Measurements from ENCODE around the gene JADE2. TPM values are rescaled to one million over a fixed set of nuclear protein-coding genes. Genes with fewer than 3 reads are reported as not detected.

JADE2 gene
- total RNA-seq, 2 experiments from 2014 or later = 32.3 to 67.0 TPM

DNA sequence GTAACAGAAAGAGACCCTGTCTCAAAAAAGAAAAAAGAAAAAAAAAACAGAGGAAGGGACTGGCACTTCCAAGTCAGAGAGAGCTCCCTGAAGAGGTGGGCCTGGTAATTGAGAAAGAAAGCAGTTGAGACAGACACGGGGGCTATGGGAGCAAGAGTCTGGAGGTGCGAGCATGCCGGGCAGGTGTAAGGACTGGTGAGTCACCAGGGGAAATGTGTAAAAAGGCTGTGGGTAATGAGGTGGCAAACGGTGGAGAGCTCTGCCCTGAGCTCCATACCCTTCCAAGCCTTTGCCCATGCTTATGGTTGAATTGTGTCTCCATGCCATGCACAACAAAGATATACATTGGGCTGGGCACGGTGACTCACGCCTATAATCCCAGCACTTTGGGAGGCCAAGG, 18.0 kb upstream of the JADE2 start:
- Histone ChIP-seq H4K20me1 (ENCODE audit: insufficient read depth, low read length) (no peaks in the 10 kb centered on the region), H3K4me2 (ENCODE audit: low read length) (no peak overlapping the region), H3K4me1 (ENCODE audit: insufficient read depth, low read length, poor library complexity, severe bottlenecking) (peaks cover 6% of the 10 kb centered on the region), H3K9me2 (ENCODE audit: insufficient read depth, low read length) (no peaks in the 10 kb centered on the region), H3K36me3 (ENCODE audit: insufficient read depth, low read length) (no peaks in the 10 kb centered on the region), H3K27ac (ENCODE audit: low read depth, low read length, poor library complexity, severe bottlenecking) (no peak overlapping the region), H2AFZ (ENCODE audit: low read length) (no peak overlapping the region), H3K4me3 (ENCODE audit: low read depth, low read length, poor library complexity, severe bottlenecking) (no peak overlapping the region), H3K9me3 (ENCODE audit: low read length) (no peaks in the 10 kb centered on the region), H3K79me2 (ENCODE audit: insufficient read depth, low read depth, low read length) (no peaks in the 10 kb centered on the region)
- BruUV-seq (replicated peaks) = no TSS peak
- ChIA-PET CTCF (ENCODE audit: unreplicated experiment) (no interaction called here), POLR2A (interaction anchor here (1.2 kb wide), 1 partner anchor 17 kb away, joined by 3 read pairs; no protein-coding TSS in a partner anchor)
- no peak for DNase-seq (ENCODE audit: low spot score)
- TF ChIP-seq EZH2phosphoT487 (IDR thresholded peaks at IDR 0.05; ENCODE audit: borderline replicate concordance, low read depth, low read length) (no peak), CTCF (conservative IDR thresholded peaks at IDR 0.05; ENCODE audit: low read length) (no peak)
- intact Hi-C loops (cut with micrococcal nuclease; ENCODE audit: unreplicated experiment) = no loop called here

DNA sequence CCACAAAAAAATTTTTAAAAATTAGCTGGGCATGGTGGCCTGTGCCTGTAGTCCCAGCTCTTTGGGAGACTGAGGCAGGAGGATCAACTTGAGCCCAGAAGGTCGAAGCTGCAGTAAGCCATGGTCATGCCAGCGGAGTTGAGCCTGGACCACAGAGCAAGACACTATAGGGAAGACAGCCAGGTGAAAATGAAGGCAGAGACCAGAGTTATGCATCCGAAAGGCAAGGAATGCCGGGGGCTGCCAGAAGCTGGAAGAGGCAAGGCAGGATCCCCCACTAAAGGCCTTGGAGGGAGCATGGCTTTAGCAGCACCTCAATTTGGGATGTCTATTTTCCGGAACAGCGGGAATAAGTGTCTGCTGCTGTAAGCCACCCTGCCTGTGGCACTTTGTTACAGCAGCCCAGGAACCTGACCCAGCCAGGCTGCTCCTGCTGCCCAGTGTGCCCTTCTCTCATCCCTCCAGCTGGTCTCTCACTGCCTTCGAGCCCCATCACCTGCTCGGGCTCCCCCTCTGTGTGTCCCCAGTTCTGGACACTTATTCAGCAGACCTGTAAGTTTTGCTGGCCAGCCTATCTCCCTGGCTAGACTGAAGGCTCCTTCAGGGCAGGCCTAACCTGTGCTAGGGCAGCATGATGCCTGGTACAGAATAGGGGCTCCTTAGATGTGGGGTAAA, 16.8 kb upstream of the JADE2 start:
- no peaks in the 10 kb centered on the region for H3K9me2 ChIP-seq (ENCODE audit: insufficient read depth, low read length)
- DNase-seq (ENCODE audit: low spot score) = no peak
- TF ChIP-seq EZH2phosphoT487 (IDR thresholded peaks at IDR 0.05; ENCODE audit: borderline replicate concordance, low read depth, low read length) = no peak
- TF ChIP-seq CTCF (conservative IDR thresholded peaks at IDR 0.05; ENCODE audit: low read length) = no peak
- BruUV-seq (replicated peaks) = no TSS peak
- intact Hi-C loops (cut with micrococcal nuclease; ENCODE audit: unreplicated experiment) = no loop called here
- no peak overlapping the region for H2AFZ ChIP-seq (ENCODE audit: low read length)
- no peaks in the 10 kb centered on the region for H3K36me3 ChIP-seq (ENCODE audit: insufficient read depth, low read length)
- POLR2A ChIA-PET = no interaction called here
- H3K4me1 ChIP-seq (ENCODE audit: insufficient read depth, low read length, poor library complexity, severe bottlenecking) = no peaks in the 10 kb centered on the region
- H3K4me2 ChIP-seq (ENCODE audit: low read length) = no peak overlapping the region
- H4K20me1 ChIP-seq (ENCODE audit: insufficient read depth, low read length) = no peaks in the 10 kb centered on the region
- H3K79me2 ChIP-seq (ENCODE audit: insufficient read depth, low read depth, low read length) = no peaks in the 10 kb centered on the region
- H3K27ac ChIP-seq (ENCODE audit: low read depth, low read length, poor library complexity, severe bottlenecking) = no peak overlapping the region
- no peaks in the 10 kb centered on the region for H3K9me3 ChIP-seq (ENCODE audit: low read length)
- CTCF ChIA-PET (ENCODE audit: unreplicated experiment) = no interaction called here
- no peak overlapping the region for H3K4me3 ChIP-seq (ENCODE audit: low read depth, low read length, poor library complexity, severe bottlenecking)

- no peak overlapping the region for H3K4me3 ChIP-seq (ENCODE audit: low read depth, low read length, poor library complexity, severe bottlenecking)
- H3K9me2 ChIP-seq (ENCODE audit: insufficient read depth, low read length) = no peaks in the 10 kb centered on the region
- H3K27ac ChIP-seq (ENCODE audit: low read depth, low read length, poor library complexity, severe bottlenecking) = no peak overlapping the region
- no peak overlapping the region for H2AFZ ChIP-seq (ENCODE audit: low read length)
- no peaks in the 10 kb centered on the region for H3K79me2 ChIP-seq (ENCODE audit: insufficient read depth, low read depth, low read length)
- H3K9me3 ChIP-seq (ENCODE audit: low read length) = no peaks in the 10 kb centered on the region
- no peaks in the 10 kb centered on the region for H3K36me3 ChIP-seq (ENCODE audit: insufficient read depth, low read length)
- ChIA-PET CTCF (ENCODE audit: unreplicated experiment) (no interaction called here), POLR2A (interaction anchor here (0.6 kb wide), 1 partner anchor 132 kb away, joined by 3 read pairs; no protein-coding TSS in a partner anchor)
- no peak for TF ChIP-seq EZH2phosphoT487 (IDR thresholded peaks at IDR 0.05; ENCODE audit: borderline replicate concordance, low read depth, low read length)
- no peak for TF ChIP-seq CTCF (conservative IDR thresholded peaks at IDR 0.05; ENCODE audit: low read length)
- no TSS peak for BruUV-seq (replicated peaks)
- no peak for DNase-seq (ENCODE audit: low spot score)
- H3K4me1 ChIP-seq (ENCODE audit: insufficient read depth, low read length, poor library complexity, severe bottlenecking) = no peaks in the 10 kb centered on the region
- H4K20me1 ChIP-seq (ENCODE audit: insufficient read depth, low read length) = no peaks in the 10 kb centered on the region
- intact Hi-C loops (cut with micrococcal nuclease; ENCODE audit: unreplicated experiment) = no loop called here
- no peak overlapping the region for H3K4me2 ChIP-seq (ENCODE audit: low read length)
These were observed 16.0 kb upstream of the JADE2 start for GRCh38 chr5:134509308-134510040.

Data from OCI-LY7 (cell line).